Esophagus squamous epithelium (tissue), 4 donors: ENCODE measurements around the gene SLC22A7.

Source experiments
- CTCF ChIP-seq, 6 experiments: fragments of 450-650 bp in 4 of 6; fragments of 200-600 bp in 2 of 6; sonication (generic) in 2 of 6; IDR thresholded peaks; one replicate each; pipeline ENCODE4 v1.5.1; 2016 to 2019; ENCODE audit warnings: antibody characterized with exemption in 6 of 6, mild to moderate bottlenecking in 4 of 6, moderate library complexity in 4 of 6
- POLR2A ChIP-seq, 4 donors: fragments of 450-650 bp; IDR thresholded peaks; one replicate each; pipeline ENCODE4 v1.6.1; 2017; ENCODE audit warnings: antibody characterized with exemption in 4 of 4, mild to moderate bottlenecking in 4 of 4, moderate library complexity in 3 of 4

DNA sequence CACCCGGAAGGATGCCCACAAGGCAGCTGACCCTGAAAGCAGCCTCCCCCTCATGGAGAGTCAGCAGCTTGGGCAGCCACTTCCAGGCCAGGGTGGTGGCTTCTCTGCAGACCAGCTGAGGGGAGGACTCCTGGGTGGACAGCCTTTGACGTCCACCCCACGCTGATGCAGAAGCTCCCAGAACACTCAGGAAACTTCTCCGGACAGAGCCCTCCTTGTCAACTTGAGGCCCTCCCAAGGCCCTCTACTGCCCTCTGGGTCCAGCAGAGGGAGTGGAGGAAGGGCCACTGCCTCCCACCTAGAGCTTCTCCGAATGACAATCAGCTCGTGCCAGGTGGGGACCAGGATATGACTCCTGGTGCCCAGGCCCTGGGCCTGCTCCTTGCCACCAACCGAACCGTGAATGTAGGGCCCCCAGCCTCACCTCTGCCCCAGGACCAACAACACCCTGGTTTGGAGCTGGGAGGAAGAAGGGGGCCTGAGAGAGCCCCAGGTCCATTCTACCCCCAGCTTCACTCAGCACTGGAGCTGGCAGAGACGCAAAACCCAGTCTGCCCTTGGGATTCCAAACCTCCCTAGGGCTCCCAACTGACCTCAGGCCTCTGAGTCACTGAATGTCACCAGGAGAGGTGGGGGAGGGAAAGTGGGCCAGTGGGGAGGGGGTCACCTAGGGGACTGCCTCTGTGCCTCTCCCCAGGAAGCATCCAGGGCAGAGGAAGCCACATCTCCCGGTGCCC, 10.9 kb upstream of the SLC22A7 start:
- TF ChIP-seq CTCF (IDR thresholded peaks at IDR 0.05) (no peak), POLR2A (IDR thresholded peaks at IDR 0.05) (no peak)
